ENCODE measurements around the gene VGLL2. TPM values are rescaled to one million over a fixed set of nuclear protein-coding genes. Genes with fewer than 3 reads are reported as not detected.

VGLL2 gene
- total RNA-seq, 2 experiments from 2014 or later: not detected

- intact Hi-C loops (cut with DNase I, micrococcal nuclease): loop anchor here in 1 of 2 experiments (10.0 kb wide), 1 partner anchor 869 kb away; no protein-coding TSS in a partner anchor
- ATAC-seq (no peak), DNase-seq (no peak)
- H3K27ac Mint-ChIP-seq: no peak overlapping the region
- H3K27me3 Mint-ChIP-seq: peaks cover 3% of the 10 kb centered on the region
- H3K9me3 Mint-ChIP-seq (ENCODE audit: low read depth): no peaks in the 10 kb centered on the region
- no peaks in the 10 kb centered on the region for H3K36me3 Mint-ChIP-seq (ENCODE audit: low read depth)
- H3K4me3 Mint-ChIP-seq: no peak overlapping the region
- ChIA-PET CTCF (no interaction called here), POLR2A (no interaction called here)
- no peaks in the 10 kb centered on the region for H3K4me1 Mint-ChIP-seq
Measured at GRCh38 chr6:117253785-117254184, 11.6 kb upstream of the VGLL2 start.

- no peaks in the 10 kb centered on the region for H3K36me3 Mint-ChIP-seq (ENCODE audit: low read depth)
- ATAC-seq (no peak), DNase-seq (no peak)
- H3K27me3 Mint-ChIP-seq: peaks cover 53% of the 10 kb centered on the region
- H3K4me3 Mint-ChIP-seq: no peak overlapping the region
- H3K9me3 Mint-ChIP-seq (ENCODE audit: low read depth): no peaks in the 10 kb centered on the region
- H3K4me1 Mint-ChIP-seq: peaks cover 8% of the 10 kb centered on the region
- ChIA-PET CTCF (no interaction called here), POLR2A (no interaction called here)
- intact Hi-C loops (cut with DNase I, micrococcal nuclease): no loop called here
- no peak overlapping the region for H3K27ac Mint-ChIP-seq
Measured at GRCh38 chr6:117262799-117263198, 2.6 kb upstream of the VGLL2 start.

- H3K27me3 Mint-ChIP-seq: peaks cover 60% of the 10 kb centered on the region
- DNase-seq: no peak
- no peak overlapping the region for H3K4me3 Mint-ChIP-seq
- ChIA-PET POLR2A (no interaction called here), CTCF (no interaction called here)
- no peaks in the 10 kb centered on the region for H3K9me3 Mint-ChIP-seq (ENCODE audit: low read depth)
- no peak overlapping the region for H3K27ac Mint-ChIP-seq
- H3K36me3 Mint-ChIP-seq (ENCODE audit: low read depth): no peaks in the 10 kb centered on the region
- H3K4me1 Mint-ChIP-seq: peaks cover 8% of the 10 kb centered on the region
- no peak for ATAC-seq
- intact Hi-C loops (cut with DNase I, micrococcal nuclease): no loop called here
Measured at GRCh38 chr6:117263353-117263927, 1.9 kb upstream of the VGLL2 start.

DNA sequence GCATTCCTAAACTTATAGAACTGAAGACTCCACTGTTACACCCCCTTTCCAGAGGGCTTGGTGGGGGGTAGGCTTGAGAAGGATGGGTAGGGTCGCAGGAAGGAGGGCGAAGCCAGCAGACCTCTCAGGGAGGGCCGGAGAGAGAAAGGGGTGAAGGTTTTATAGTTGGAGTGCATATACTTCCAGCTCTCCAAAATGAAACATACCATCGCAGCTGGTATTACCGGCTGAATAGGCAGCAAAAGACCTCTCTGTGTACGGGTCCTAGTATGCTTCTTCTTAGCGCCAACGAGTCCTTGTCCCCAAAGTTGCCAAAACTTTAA lies 1.0 kb upstream of the VGLL2 start:
- Mint-ChIP-seq H3K27ac (no peak overlapping the region), H3K36me3 (ENCODE audit: low read depth) (no peaks in the 10 kb centered on the region), H3K27me3 (peaks cover 68% of the 10 kb centered on the region), H3K4me1 (peaks cover 8% of the 10 kb centered on the region), H3K9me3 (ENCODE audit: low read depth) (no peaks in the 10 kb centered on the region), H3K4me3 (no peak overlapping the region)
- POLR2A ChIA-PET: no interaction called here
- no peak for DNase-seq
- ATAC-seq: no peak
- intact Hi-C loops (cut with DNase I, micrococcal nuclease): no loop called here
- CTCF ChIA-PET: no interaction called here

- intact Hi-C loops (cut with DNase I, micrococcal nuclease): no loop called here
- Mint-ChIP-seq H3K4me3 (peak overlapping the region; percentile 46), H3K36me3 (ENCODE audit: low read depth) (no peaks in the 10 kb centered on the region), H3K4me1 (peaks cover 8% of the 10 kb centered on the region), H3K27me3 (peaks cover 72% of the 10 kb centered on the region), H3K27ac (no peak overlapping the region), H3K9me3 (ENCODE audit: low read depth) (no peaks in the 10 kb centered on the region)
- ChIA-PET CTCF (interaction anchor here (1.1 kb wide), 1 partner anchor 14 kb away, joined by 3 read pairs; no protein-coding TSS in a partner anchor), POLR2A (no interaction called here)
- DNase-seq (peak; percentile 43), ATAC-seq (peak; percentile 56)
Measured at GRCh38 chr6:117264692-117265409, 507 bp upstream of the VGLL2 start.

DNA sequence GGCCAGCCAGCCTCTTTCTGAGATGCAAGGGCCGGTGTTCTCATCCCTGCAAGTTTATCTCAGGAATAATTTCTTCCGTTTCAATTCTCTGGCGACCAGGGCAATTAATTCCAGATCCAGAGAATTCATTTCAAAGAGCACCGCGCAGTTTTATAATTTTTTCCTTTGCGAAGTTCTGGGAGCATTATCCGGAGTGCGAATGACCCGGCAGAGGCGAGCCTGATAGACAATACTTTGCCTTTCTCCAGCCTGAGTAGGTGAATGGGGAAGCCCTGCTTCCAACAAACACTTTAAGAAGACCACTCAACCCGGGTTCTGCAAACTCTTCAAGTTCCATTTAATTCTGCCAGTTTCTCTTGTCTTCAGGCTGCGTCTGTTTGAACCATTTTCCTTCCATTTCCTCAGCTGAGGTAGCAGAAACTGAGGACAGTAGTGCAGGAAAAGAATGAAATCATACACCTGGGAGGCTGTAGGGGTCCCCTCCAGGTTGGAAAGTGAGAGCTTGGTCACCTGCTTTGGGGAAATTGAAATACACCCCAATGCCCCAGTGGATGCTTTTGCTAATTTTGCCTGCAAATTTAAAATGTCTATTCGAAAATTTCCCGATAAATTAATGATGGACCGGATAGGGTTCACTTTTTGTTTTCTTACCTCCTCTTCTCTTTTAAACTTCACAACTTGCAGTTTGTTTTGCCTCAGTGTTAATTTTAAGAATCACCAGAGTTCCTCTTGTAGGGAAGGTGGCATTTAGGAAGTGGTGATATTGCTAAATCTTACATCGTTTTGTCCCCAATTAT lies 1.1 kb downstream of the VGLL2 start:
- Mint-ChIP-seq H3K27me3 (peaks cover 80% of the 10 kb centered on the region), H3K4me3 (no peak overlapping the region), H3K36me3 (ENCODE audit: low read depth) (no peaks in the 10 kb centered on the region), H3K27ac (no peak overlapping the region), H3K4me1 (peaks cover 8% of the 10 kb centered on the region), H3K9me3 (ENCODE audit: low read depth) (no peaks in the 10 kb centered on the region)
- intact Hi-C loops (cut with DNase I, micrococcal nuclease): no loop called here
- ATAC-seq (no peak), DNase-seq (no peak)
- CTCF ChIA-PET: interaction anchor here (1.5 kb wide), 1 partner anchor 50 kb away, joined by 3 read pairs; no protein-coding TSS in a partner anchor
- POLR2A ChIA-PET: no interaction called here

DNA sequence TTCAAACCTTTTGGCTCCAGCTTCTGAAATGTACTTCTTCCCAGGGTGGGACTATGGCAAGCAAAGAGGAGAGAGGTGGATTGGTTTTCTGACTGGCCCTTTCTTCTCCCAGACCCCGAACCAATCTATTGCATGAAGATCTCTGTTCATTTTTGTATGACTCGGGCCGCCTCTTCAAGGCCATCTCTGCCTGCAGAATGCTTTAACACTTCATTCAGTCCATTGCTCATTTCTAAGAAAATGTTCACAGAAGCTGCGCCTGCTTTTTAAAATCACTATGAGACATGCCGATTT lies 1.6 kb downstream of the VGLL2 start:
- no peak overlapping the region for H3K27ac Mint-ChIP-seq
- intact Hi-C loops (cut with DNase I, micrococcal nuclease): no loop called here
- no peaks in the 10 kb centered on the region for H3K9me3 Mint-ChIP-seq (ENCODE audit: low read depth)
- ChIA-PET CTCF (interaction anchor here (1.5 kb wide), 1 partner anchor 49 kb away, joined by 3 read pairs; no protein-coding TSS in a partner anchor), POLR2A (no interaction called here)
- peaks cover 8% of the 10 kb centered on the region for H3K4me1 Mint-ChIP-seq
- H3K4me3 Mint-ChIP-seq: no peak overlapping the region
- DNase-seq: no peak
- no peaks in the 10 kb centered on the region for H3K36me3 Mint-ChIP-seq (ENCODE audit: low read depth)
- H3K27me3 Mint-ChIP-seq: peaks cover 79% of the 10 kb centered on the region
- ATAC-seq: no peak

DNA sequence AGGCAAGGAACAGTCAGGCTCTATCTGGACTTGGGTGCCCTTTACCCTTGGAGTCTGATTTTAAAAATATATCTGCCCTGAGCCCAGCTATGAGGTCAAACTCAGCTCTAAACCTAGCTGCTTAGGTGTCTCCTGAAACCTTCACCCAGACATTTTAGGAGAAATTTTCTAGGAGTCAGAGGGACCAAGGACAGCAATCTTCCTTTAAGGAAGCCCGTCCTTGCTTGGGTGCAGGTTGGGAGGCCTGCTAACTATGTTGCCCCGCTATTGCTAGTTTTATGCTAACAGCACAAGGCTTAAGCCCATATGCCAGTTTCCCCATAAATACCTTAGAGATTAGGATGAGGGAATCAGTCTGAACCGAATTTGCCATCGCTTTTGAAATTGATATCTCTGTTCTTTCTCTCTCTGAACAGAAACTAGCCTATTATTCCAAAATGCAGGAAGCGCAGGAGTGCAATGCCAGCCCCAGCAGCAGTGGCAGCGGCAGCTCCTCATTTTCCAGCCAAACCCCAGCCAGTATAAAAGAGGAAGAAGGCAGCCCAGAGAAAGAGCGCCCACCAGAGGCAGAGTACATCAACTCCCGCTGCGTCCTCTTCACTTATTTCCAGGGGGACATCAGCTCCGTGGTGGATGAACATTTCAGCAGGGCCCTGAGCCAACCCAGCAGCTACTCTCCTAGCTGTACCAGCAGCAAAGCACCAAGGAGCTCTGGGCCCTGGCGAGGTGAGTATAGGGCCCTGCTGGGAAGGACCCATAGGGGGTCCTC lies 2.6 kb downstream of the VGLL2 start:
- CTCF ChIA-PET: interaction anchor here (1.8 kb wide), 1 partner anchor 16 kb away, joined by 5 read pairs; no protein-coding TSS in a partner anchor
- intact Hi-C loops (cut with DNase I, micrococcal nuclease): no loop called here
- POLR2A ChIA-PET: no interaction called here
- H3K4me1 Mint-ChIP-seq: peaks cover 8% of the 10 kb centered on the region
- H3K9me3 Mint-ChIP-seq (ENCODE audit: low read depth): no peaks in the 10 kb centered on the region
- DNase-seq (peak; percentile 16), ATAC-seq (no peak)
- no peak overlapping the region for H3K4me3 Mint-ChIP-seq
- H3K27ac Mint-ChIP-seq: no peak overlapping the region
- H3K36me3 Mint-ChIP-seq (ENCODE audit: low read depth): no peaks in the 10 kb centered on the region
- H3K27me3 Mint-ChIP-seq: peaks cover 83% of the 10 kb centered on the region

DNA sequence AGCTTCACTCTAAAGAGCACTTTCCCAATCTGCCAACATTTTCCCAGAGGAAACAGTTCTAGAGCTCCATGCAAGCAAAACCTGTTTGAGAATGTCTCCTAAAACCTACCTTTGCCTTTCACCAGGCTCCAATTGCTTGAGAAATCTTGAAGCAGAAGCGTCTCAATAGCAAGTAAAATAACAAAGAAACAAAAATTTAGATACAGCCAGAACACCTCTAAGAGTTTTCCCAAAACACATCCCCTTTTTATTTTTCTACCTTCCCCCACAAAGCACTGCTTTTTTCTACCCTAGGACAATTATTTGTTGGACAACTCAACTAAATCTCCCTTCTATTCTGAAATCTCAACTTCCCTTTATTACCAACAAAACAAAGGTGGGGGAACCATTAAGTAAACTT lies 3.6 kb downstream of the VGLL2 start:
- Mint-ChIP-seq H3K27me3 (peaks cover 81% of the 10 kb centered on the region), H3K27ac (no peak overlapping the region)
- ATAC-seq: no peak

DNA sequence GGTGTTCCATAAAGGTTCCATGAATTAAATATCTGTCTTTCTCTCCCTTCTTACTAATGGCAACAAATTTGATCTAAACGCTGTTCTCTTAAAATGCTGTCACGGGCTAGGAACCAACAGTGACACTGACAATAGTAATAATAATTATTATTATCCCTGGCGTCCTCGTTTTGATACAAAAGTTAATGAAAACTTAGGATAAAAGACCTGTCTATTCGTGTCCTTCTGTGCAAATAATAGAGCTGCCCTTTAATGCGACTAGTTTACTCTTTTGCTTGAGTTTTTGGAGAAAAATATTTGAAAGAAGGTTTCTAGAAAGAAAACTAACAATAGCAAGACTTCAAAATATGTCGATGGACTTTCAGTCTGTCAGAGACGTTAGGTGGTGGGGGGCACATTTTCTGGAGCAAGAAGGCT lies 4.3 kb downstream of the VGLL2 start:
- DNase-seq (no peak), ATAC-seq (no peak)
- ChIA-PET CTCF (no interaction called here), POLR2A (no interaction called here)
- H3K4me3 Mint-ChIP-seq: no peak overlapping the region
- intact Hi-C loops (cut with DNase I, micrococcal nuclease): no loop called here
- peaks cover 80% of the 10 kb centered on the region for H3K27me3 Mint-ChIP-seq
- H3K27ac Mint-ChIP-seq: no peak overlapping the region
- no peaks in the 10 kb centered on the region for H3K9me3 Mint-ChIP-seq (ENCODE audit: low read depth)
- peaks cover 6% of the 10 kb centered on the region for H3K4me1 Mint-ChIP-seq
- no peaks in the 10 kb centered on the region for H3K36me3 Mint-ChIP-seq (ENCODE audit: low read depth)

More for the DNA sequence above, 3.6 kb downstream of the VGLL2 start:
- DNase-seq: no peak
- Mint-ChIP-seq H3K4me3 (no peak overlapping the region), H3K36me3 (ENCODE audit: low read depth) (no peaks in the 10 kb centered on the region), H3K9me3 (ENCODE audit: low read depth) (no peaks in the 10 kb centered on the region), H3K4me1 (peaks cover 8% of the 10 kb centered on the region)
- intact Hi-C loops (cut with DNase I, micrococcal nuclease): no loop called here
- ChIA-PET POLR2A (no interaction called here), CTCF (interaction anchor here (1.8 kb wide), 1 partner anchor 15 kb away, joined by 5 read pairs; no protein-coding TSS in a partner anchor)

- no peak overlapping the region for H3K4me3 Mint-ChIP-seq
- DNase-seq (peak; percentile 10), ATAC-seq (peak; percentile 42)
- POLR2A ChIA-PET: no interaction called here
- no peaks in the 10 kb centered on the region for H3K36me3 Mint-ChIP-seq (ENCODE audit: low read depth)
- peaks cover 80% of the 10 kb centered on the region for H3K27me3 Mint-ChIP-seq
- no peaks in the 10 kb centered on the region for H3K4me1 Mint-ChIP-seq
- intact Hi-C loops (cut with DNase I, micrococcal nuclease): no loop called here
- H3K9me3 Mint-ChIP-seq (ENCODE audit: low read depth): no peaks in the 10 kb centered on the region
- H3K27ac Mint-ChIP-seq: no peak overlapping the region
- CTCF ChIA-PET: no interaction called here
Measured at GRCh38 chr6:117270055-117270842, 4.9 kb downstream of the VGLL2 start.

Data from activated CD4-positive, alpha-beta T cell treated with anti-CD3 and anti-CD28 coated beads for 36 hours (primary cell).